Activated CD8-positive, alpha-beta memory T cell treated with anti-CD3 and anti-CD28 coated beads for 48 hours (primary cell): Measurements from ENCODE around the gene TMC7.

Experiments
- DNase-seq, 3 experiments: peaks; one replicate each; pipeline ENCODE4 v3.0.0-alpha.2; 2020; ENCODE audit warnings: low read depth in 2 of 3, low spot score in 2 of 3

The TMC7 gene

GRCh38 chr16:19112099-19112407 lies 128.3 kb downstream of the TMC7 start:
- DNase-seq, result no peak
